Activated T-cell treated with anti-CD3 and anti-CD28 coated beads, Interleukin-2, amount 50 U/mL, for 1 hour (primary cell): ENCODE results near the gene KPNA6.
"Not testable (repeated sequence)": the region's sequence is repeated elsewhere in the genome, so short reads cannot be mapped to it uniquely, and the experiment has no call there.

Experiments used
- DNase-seq: peaks from one replicate; pipeline ENCODE4 v3.0.0-alpha.2; 2020

The KPNA6 gene

GRCh38 chr1:32100807-32101708 is 6.8 kb upstream of the KPNA6 start:
- DNase-seq: no peak

DNA sequence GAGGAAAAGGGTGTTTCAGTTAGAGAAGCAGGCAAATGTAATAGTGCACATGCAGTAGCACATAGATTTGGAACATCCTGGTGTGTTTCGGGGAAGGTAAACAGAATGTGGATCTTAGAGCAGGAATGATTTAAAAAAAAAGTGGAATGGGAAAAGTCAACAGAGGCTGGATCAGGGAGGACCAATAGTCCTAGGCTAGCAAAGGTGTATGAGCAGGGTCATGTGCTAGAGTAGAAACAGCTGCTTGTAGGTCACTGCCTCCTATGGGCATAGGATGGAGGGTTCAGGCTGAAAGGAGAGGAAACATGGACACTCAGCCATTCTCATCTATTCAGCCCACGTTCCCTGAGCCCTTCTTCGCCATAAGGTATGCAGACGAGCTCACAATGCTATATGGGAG is 3.7 kb upstream of the KPNA6 start:
- no peak for DNase-seq

GRCh38 chr1:32105338-32105737 is 2.5 kb upstream of the KPNA6 start:
- no peak for DNase-seq

DNA sequence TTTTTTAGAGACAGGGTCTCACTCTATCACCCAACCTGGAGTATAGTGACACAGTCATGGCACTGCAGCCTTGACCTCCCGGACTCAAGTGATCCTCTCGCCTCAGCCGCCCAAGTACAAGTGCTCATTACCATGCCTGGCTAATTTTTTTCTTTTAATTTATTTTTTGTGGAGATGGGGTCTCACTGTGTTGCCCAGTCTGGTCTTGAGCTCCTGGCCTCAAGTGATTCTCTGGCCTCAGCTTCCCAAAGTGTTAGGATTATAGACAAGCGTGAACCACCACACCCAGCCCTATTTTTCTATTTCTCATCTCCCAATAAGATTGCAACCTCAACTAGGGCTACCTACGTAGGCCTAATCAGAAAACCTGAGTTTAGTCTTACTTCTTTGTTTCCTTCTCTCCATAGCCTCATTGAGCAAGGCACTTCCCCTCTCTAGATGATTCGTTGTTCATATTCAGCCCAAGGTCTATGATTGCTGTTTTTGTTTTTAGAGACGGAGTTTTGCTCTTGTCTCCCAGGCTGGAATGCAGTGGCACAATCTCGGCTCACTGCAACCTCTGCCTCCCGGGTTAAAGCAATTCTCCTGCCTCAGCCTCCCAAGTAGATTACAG is 1.1 kb upstream of the KPNA6 start:
- no peak for DNase-seq

DNA sequence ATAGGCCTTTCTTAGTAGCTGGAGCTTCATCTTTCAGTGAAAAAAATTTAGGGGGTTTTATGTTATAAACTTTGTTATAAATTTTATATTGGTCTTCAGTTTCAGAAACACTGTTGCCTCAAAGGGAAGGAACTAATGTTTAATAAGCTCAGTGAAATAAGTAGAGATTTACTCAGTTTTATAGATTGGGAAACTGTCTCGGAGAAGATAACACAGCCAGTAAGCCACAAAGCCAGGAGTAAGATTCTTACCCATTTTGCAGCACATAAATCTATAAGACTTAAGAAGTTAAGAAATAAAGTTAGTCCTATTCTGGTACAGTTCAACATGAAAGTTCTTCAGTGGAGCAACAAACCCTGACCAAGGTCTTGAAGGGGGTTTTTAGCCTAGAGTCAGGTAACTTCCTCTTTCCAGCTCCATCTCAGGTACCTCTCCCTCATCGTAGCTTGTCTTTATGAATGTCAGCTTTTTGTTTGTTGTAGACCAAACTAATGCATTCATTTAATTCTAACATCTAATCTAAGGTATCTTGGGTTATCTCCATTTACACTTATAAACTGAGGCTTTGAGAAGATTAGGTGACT is 3.3 kb downstream of the KPNA6 start:
- DNase-seq: no peak

- no peak for DNase-seq
Observed at GRCh38 chr1:32111789-32112188, 3.9 kb downstream of the KPNA6 start.

DNA sequence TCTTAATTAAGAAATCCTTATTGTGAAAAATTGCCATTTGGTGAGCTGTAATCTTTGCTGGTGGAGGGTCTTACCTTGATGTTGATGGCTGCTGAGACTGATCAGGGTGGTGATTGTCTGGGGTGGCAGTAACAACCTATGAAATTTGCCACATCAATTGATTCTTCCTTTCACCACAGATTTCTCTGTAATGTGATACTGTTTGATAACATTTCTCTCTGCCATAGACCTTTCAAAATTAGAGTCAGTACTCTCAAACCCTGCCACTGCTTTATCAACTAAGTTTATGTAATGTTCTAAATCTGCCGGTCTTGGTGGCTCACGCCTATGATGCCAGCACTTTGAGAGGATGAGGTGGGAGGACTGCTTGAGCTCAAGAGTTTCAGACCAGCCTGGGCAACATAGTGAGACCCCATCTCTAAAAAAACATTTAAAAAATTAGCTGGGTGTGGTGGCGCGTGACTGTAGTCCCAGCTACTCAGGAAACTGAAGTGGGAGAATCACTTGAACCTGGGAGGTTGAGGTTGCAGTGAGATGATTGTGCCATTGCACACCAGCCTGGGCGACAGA is 5.0 kb downstream of the KPNA6 start:
- DNase-seq: no peak

DNA sequence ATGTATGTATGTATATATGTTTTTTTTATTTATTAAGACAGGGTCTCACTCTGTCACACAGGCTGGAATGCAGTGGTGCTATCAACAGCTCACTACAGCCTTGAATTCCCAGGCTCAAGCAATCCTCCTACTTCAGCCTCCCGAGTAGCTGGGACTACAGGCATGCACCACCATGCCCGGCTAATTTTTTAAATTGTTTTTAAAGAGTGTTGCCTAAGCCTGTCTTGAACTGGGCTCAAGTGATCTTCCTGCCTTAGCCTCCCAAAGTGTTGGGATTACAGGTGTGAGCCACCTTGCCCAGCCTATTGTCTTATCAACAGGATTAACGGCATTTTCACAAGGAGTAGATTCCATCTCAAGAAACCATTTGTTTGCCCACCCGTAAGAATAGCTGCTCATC is 5.6 kb downstream of the KPNA6 start:
- DNase-seq: not testable (repeated sequence)

DNA sequence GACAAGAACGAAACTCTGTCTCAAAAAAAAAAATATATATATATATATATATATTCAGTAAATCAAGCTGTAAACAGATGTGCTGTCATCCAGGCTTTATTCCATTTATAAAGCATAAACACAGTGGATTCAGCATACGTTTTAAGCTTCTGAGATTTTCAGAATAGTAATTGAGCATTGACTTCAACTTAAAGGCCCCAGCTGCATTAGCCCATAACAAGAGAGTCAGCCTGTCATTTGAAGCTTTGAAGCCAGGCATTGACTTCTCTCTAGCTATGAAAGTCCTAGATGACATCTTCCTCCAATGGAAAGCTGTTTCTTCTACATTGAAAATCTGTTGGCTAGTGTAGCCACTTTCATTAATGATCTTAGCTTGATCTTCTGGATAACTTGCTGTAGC is 6.6 kb downstream of the KPNA6 start:
- DNase-seq: no peak

GRCh38 chr1:32115496-32115895 is 7.6 kb downstream of the KPNA6 start:
- DNase-seq: no peak

DNA sequence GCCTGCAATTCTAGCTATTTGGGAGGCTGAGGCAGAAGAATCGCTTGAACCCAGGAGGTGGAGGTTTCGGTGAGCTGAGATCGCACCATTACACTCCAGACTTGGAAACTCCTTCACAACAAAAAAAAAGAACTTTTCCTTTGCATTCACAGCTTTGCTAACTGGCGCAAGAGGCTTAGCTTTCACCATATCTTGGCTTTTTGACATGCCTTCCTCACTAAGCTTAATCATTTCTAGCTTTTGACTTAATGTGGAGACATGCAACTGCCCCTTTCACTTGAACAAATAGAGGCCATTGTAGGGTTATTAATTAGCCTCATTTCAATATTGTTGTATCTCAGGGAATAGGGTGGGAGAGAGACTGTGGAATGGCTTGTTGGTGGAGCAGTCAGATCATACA is 8.7 kb downstream of the KPNA6 start:
- no peak for DNase-seq

DNA sequence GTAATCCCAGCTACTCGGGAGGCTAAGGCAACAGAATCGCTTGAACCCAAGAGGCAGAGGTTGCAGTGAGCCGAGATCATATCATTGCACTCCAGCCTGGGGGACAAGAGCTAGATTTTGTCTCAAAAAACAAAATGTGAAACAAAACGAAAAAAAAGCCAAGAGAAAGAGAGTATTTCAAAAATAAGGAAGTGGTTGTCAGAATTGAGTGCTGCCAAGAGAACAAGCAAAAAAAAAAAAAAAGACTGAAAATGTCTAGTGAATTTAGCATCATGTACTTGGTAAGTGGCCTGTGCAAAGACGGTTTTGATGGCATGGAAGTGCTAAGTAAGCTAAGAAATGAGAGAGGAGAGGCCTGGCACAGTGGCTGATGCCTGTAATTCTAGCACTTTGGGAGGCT is 14.3 kb downstream of the KPNA6 start:
- no peak for DNase-seq

GRCh38 chr1:32123361-32123760 is 15.5 kb downstream of the KPNA6 start:
- DNase-seq: not testable (repeated sequence)

- DNase-seq: no peak
Observed at GRCh38 chr1:32125313-32125712, 17.5 kb downstream of the KPNA6 start.

- no peak for DNase-seq
Observed at GRCh38 chr1:32126770-32127169, 18.9 kb downstream of the KPNA6 start.

DNA sequence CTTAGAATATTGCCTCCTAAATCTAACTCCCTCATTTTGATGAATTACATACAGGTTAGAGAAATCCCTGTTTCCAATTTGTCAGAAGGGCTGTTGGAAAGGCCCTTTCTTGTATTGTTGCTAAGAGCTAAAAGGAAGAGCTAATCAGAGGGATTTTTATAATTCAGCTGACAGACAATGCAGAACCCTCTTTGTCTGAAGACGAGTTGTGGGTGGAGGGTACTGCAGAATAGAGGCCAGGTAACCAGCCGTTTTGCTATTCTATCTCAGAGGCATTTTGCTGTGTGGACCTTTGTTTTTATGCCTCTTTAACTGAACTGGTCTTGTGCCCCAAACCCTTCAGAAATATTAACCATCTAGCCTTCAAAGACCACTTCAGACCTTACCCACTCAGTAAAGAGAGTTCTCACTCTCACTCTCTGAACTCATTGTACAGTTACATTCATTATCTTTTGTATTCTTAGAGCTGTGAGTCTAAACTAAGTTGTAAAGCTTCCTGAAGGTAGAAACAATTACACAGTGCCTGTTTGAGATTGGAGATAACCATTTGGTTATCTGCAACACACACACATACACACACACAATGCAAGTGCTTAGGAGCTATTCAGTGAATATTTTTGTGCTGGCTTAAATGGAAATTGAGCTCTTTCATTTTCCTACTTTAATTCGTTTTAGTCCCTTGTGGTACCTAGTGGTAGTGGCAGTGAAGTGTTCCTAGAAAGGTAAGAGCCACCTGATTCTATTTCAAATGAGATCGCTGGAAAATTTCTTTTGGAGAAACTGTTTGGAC is 19.7 kb downstream of the KPNA6 start:
- DNase-seq: no peak

GRCh38 chr1:32128479-32128878 is 20.6 kb downstream of the KPNA6 start:
- DNase-seq: no peak

DNA sequence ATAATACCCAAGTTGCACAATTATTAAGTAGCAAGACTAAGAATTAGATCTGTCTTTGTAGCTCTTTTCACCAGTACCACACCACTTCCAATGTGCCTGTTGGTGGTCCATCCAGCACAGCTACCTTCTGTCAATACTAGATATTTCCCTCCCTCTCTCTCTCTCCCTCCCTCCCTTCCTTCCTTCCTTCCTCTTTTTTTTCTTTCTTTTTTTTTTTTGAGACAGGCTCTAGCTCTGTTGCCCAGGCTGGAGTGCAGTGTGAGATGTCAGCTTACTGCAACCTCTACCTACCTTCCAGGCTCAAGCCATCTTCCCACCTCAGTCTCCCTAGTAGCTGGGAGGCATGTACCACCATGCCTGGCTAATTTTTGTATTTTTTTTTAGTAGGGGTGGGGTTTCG is 21.1 kb downstream of the KPNA6 start:
- DNase-seq: no peak

GRCh38 chr1:32133950-32134280 is 26.1 kb downstream of the KPNA6 start:
- DNase-seq: not testable (repeated sequence)

- DNase-seq: no peak
Observed at GRCh38 chr1:32137111-32137510, 29.3 kb downstream of the KPNA6 start.

DNA sequence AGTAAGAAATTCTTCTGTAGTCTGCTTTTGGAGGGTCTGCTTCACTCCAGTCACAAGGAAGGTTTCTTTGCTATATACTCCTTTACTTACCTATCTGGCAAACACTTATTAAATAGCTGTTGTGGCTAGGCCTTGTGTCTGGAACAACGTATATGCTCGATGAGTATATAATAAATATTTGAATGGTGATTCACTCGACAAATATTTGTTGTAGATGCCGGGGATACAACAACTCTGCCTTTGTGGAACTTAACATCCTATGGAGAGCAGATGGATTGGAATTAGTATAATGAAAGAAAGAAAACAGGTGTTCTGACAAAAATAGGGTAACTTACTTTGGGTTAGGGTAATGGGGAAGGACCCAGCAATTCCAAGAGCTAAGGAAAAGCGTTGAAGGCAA is 31.1 kb downstream of the KPNA6 start:
- no peak for DNase-seq

- DNase-seq: no peak
Observed at GRCh38 chr1:32142446-32143301, 34.8 kb downstream of the KPNA6 start.
